SK-N-SH (cell line): Measurements from ENCODE around the gene PLB1. TPM values are rescaled to one million over a fixed set of nuclear protein-coding genes. Genes with fewer than 3 reads are reported as not detected.

Experiments used
- CTCF ChIA-PET: fragments of 300-600, 350-600 bp; formaldehyde crosslinking; extraction: SDS; loops from one replicate; lab custom pipeline; 2021; lab: Yijun Ruan, JAX
- POLR2A ChIA-PET: fragments of 350-600 bp; sonication (Branson Sonifier 250); formaldehyde crosslinking; extraction: SDS; loops from one replicate; lab custom pipeline; 2020; ENCODE audit warnings: antibody characterized with exemption, inconsistent platforms; lab: Yijun Ruan, JAX
- DNase-seq: peaks from one replicate; pipeline ENCODE4 v3.0.0; 2012
- H2AFZ ChIP-seq: fragments of 200-600 bp; sonication (generic); 2 replicates; pipeline ENCODE4 v1.8.1; 2016; ENCODE audit warnings: antibody characterized with exemption, mild to moderate bottlenecking, low read depth
- H3F3A ChIP-seq: fragments of 200-600 bp; sonication (generic); replicated peaks from 2 replicates; pipeline ENCODE3; 2016; ENCODE audit warnings: antibody characterized with exemption, mild to moderate bottlenecking; ENCODE audit not compliant: insufficient read depth
- H3K27ac ChIP-seq, 2 experiments: fragments of 200-500 bp in 1 of 2; fragments of 200-600 bp in 1 of 2; sonication (Bioruptor generic) in 1 of 2; sonication (generic), shearing (Covaris generic) in 1 of 2; 2 replicates each; pipeline versions ENCODE4 v1.5.1 to v1.6.1; 2014 to 2016; ENCODE audit warnings: low read depth in 2 of 2, inconsistent platforms in 1 of 2, low read length in 1 of 2, mild to moderate bottlenecking in 1 of 2, mixed read lengths in 1 of 2
- H3K27me3 ChIP-seq: fragments of 200-600 bp; sonication (generic), shearing (Covaris generic); 2 replicates; pipeline ENCODE4 v1.6.1; 2016; ENCODE audit warnings: mixed run types; ENCODE audit not compliant: insufficient read depth
- H3K36me3 ChIP-seq, 2 experiments: fragments of 200-500 bp in 1 of 2; fragments of 200-600 bp in 1 of 2; sonication (Bioruptor generic) in 1 of 2; sonication (generic) in 1 of 2; replicated peaks in 1 of 2; 2 replicates each; pipeline versions ENCODE3 to v1.5.1; 2014 to 2016; ENCODE audit warnings: low read length in 1 of 2, mild to moderate bottlenecking in 1 of 2; ENCODE audit not compliant: insufficient read depth in 2 of 2, control insufficient read depth in 1 of 2
- H3K4me1 ChIP-seq, 2 experiments: fragments of 200-500 bp in 1 of 2; fragments of 200-600 bp in 1 of 2; sonication (Bioruptor generic) in 1 of 2; sonication (generic), shearing (Covaris generic) in 1 of 2; 2 replicates each; pipeline versions ENCODE4 v1.5.1 to v1.6.1; 2014 to 2016; ENCODE audit warnings: low read depth in 1 of 2, low read length in 1 of 2, mixed run types in 1 of 2; ENCODE audit not compliant: insufficient read depth in 2 of 2, control insufficient read depth in 1 of 2
- H3K4me2 ChIP-seq: fragments of 200-600 bp; sonication (generic), shearing (Covaris generic); 2 replicates; pipeline ENCODE4 v1.6.1; 2017; ENCODE audit warnings: mixed run types
- H3K4me3 ChIP-seq, 2 experiments: fragments of 200-500 bp in 1 of 2; fragments of 200-600 bp in 1 of 2; sonication (Bioruptor generic) in 1 of 2; sonication (generic), shearing (Covaris generic) in 1 of 2; 2 replicates each; pipeline versions ENCODE4 v1.5.1 to v1.8.1; 2014 to 2016; ENCODE audit warnings: low read depth in 2 of 2, inconsistent platforms in 1 of 2, low read length in 1 of 2, mild to moderate bottlenecking in 1 of 2, mixed read lengths in 1 of 2, moderate library complexity in 1 of 2
- H3K79me2 ChIP-seq: fragments of 200-600 bp; sonication (generic); 2 replicates; pipeline ENCODE4 v1.8.1; 2017; ENCODE audit warnings: mild to moderate bottlenecking; ENCODE audit not compliant: insufficient read depth
- H3K9ac ChIP-seq: fragments of 200-600 bp; sonication (generic); 2 replicates; pipeline ENCODE4 v1.6.1; 2017; ENCODE audit warnings: mixed run types
- H3K9me2 ChIP-seq: fragments of 200-600 bp; sonication (generic); 2 replicates; pipeline ENCODE4 v1.6.1; 2017; ENCODE audit warnings: mixed run types
- H3K9me3 ChIP-seq: fragments of 200-600 bp; sonication (generic); 2 replicates; pipeline ENCODE4 v1.6.1; 2017; ENCODE audit warnings: mixed run types, mild to moderate bottlenecking, moderate library complexity
- H4K20me1 ChIP-seq: fragments of 200-600 bp; sonication (generic); 2 replicates; pipeline ENCODE4 v1.6.1; 2017; ENCODE audit warnings: mild to moderate bottlenecking, mixed run types; ENCODE audit not compliant: insufficient read depth
- CTCF ChIP-seq: fragments of 200-600 bp; sonication (generic); IDR thresholded peaks from 2 replicates; pipeline ENCODE4 v1.6.1; 2017; ENCODE audit warnings: antibody characterized with exemption, mild to moderate bottlenecking, moderate library complexity
- ELF1 ChIP-seq: IDR thresholded peaks from 2 replicates; pipeline ENCODE4 v1.4.0; 2012
- FOXM1 ChIP-seq: IDR thresholded peaks from 2 replicates; pipeline ENCODE4 v1.4.0; 2012; ENCODE audit warnings: low read depth, mild to moderate bottlenecking
- GABPA ChIP-seq: IDR thresholded peaks from 2 replicates; pipeline ENCODE4 v1.4.0; 2012; ENCODE audit warnings: low read depth, mild to moderate bottlenecking
- GATA2 ChIP-seq: sonication (generic); formaldehyde crosslinking; IDR thresholded peaks from 2 replicates; pipeline ENCODE4 v1.5.0; 2020; ENCODE audit warnings: mild to moderate bottlenecking, missing genetic modification reagents
- IRF3 ChIP-seq: fragments of 150-350 bp; IDR thresholded peaks from 2 replicates; pipeline ENCODE4 v1.6.1; 2016; ENCODE audit warnings: mild to moderate bottlenecking, low read depth, low read length
- MAX ChIP-seq: IDR thresholded peaks from 2 replicates; pipeline ENCODE4 v1.4.0; 2012; ENCODE audit warnings: low read depth
- MEF2A ChIP-seq: IDR thresholded peaks from 2 replicates; pipeline ENCODE4 v1.4.0; 2012; ENCODE audit warnings: low read depth, borderline replicate concordance
- MXI1 ChIP-seq: IDR thresholded peaks from 2 replicates; pipeline ENCODE4 v1.6.1; 2012; ENCODE audit warnings: mild to moderate bottlenecking, low read depth, low read length, improper control_type of control experiment
- NFIC ChIP-seq: IDR thresholded peaks from 2 replicates; pipeline ENCODE4 v1.4.0; 2012; ENCODE audit warnings: borderline replicate concordance
- POLR2AphosphoS5 ChIP-seq: IDR thresholded peaks from 2 replicates; pipeline ENCODE4 v1.6.1; 2012; ENCODE audit warnings: low read depth, low read length
- RAD21 ChIP-seq: IDR thresholded peaks from 2 replicates; pipeline ENCODE4 v1.6.1; 2012; ENCODE audit warnings: mild to moderate bottlenecking, low read length
- REST ChIP-seq: IDR thresholded peaks from 2 replicates; pipeline ENCODE4 v1.6.1; 2012; ENCODE audit warnings: mild to moderate bottlenecking, low read depth, low read length, moderate library complexity
- TAF1 ChIP-seq: IDR thresholded peaks from 2 replicates; pipeline ENCODE4 v1.6.1; 2012; ENCODE audit warnings: low read depth, mild to moderate bottlenecking, low read length, moderate library complexity, borderline replicate concordance
- TCF12 ChIP-seq: IDR thresholded peaks from 2 replicates; pipeline ENCODE4 v1.4.0; 2012
- TEAD4 ChIP-seq: IDR thresholded peaks from 2 replicates; pipeline ENCODE4 v1.4.0; 2012; ENCODE audit warnings: mild to moderate bottlenecking, borderline replicate concordance; ENCODE audit not compliant: insufficient read depth
- USF2 ChIP-seq: fragments of 150-350 bp; IDR thresholded peaks from 2 replicates; pipeline ENCODE4 v1.6.1; 2017; ENCODE audit warnings: antibody characterized with exemption, low read length, low read depth, borderline replicate concordance
- YY1 ChIP-seq: IDR thresholded peaks from 2 replicates; pipeline ENCODE4 v1.4.0; 2012; ENCODE audit warnings: low read depth, mild to moderate bottlenecking
- WGBS: methylation state at CpG from one replicate; pipeline ENCODE4 v1.1.6; 2017; ENCODE audit warnings: low lambda C conversion rate; 5-methylcytosine and 5-hydroxymethylcytosine counted together
- polyA plus RNA-seq, 3 experiments: library from polyadenylated mRNA; depleted of rRNA; stranded (reverse); fragments of >200 nt; gene quantifications; 2 replicates each; pipeline ENCODE4 v1.2.3, GENCODE V29; 2012
- TF ChIP-seq, protein P1 (sequence below): IDR thresholded peaks from 2 replicates; pipeline ENCODE4 v1.4.0; 2012; ENCODE audit warnings: low read depth, borderline replicate concordance

PLB1 gene
- polyA plus RNA-seq, 1 of the 3 experiments (the other 2 are of a cell fraction), result 0.10 TPM

- Histone ChIP-seq H3K9me2 (no peaks in the 10 kb centered on the region), H3K9me3 (peaks cover 10% of the 10 kb centered on the region; the same call in 1 of the 2 replicates), H3K36me3 (no peaks in the 10 kb centered on the region), H3F3A (no peaks in the 10 kb centered on the region), H3K4me3 (no peak overlapping the region), H3K9ac (no peak overlapping the region), H3K27ac (no peak overlapping the region), H4K20me1 (no peaks in the 10 kb centered on the region), H3K79me2 (no peaks in the 10 kb centered on the region), H3K4me2 (no peak overlapping the region), H2AFZ (no peak overlapping the region), H3K27me3 (peaks cover 6% of the 10 kb centered on the region; the same call in 1 of the 2 replicates), H3K4me1 (no peaks in the 10 kb centered on the region)
- TF ChIP-seq CTCF, result no peak
- no peak for TF ChIP-seq TAF1
- no peak for TF ChIP-seq TCF12
- TF ChIP-seq YY1, result no peak
- TF ChIP-seq MXI1, result no peak
- TF ChIP-seq ELF1, result no peak
- no peak for TF ChIP-seq RAD21
- no peak for TF ChIP-seq TEAD4
- TF ChIP-seq IRF3, result no peak
- no peak for TF ChIP-seq GABPA
- TF ChIP-seq, protein P1, sequence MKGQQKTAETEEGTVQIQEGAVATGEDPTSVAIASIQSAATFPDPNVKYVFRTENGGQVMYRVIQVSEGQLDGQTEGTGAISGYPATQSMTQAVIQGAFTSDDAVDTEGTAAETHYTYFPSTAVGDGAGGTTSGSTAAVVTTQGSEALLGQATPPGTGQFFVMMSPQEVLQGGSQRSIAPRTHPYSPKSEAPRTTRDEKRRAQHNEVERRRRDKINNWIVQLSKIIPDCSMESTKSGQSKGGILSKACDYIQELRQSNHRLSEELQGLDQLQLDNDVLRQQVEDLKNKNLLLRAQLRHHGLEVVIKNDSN, result no peak
- no peak for TF ChIP-seq POLR2AphosphoS5
- TF ChIP-seq NFIC, result no peak
- TF ChIP-seq REST, result no peak
- TF ChIP-seq USF2, result no peak
- no peak for TF ChIP-seq MAX
- no peak for TF ChIP-seq MEF2A
- no peak for TF ChIP-seq FOXM1
- TF ChIP-seq GATA2 (CRISPR knock-in tag), result no peak
- ChIA-PET POLR2A (no interaction called here), CTCF (no interaction called here)
- no peak for DNase-seq
- 66% methylated on average over 4 of the region's 4 CpGs for WGBS
Observed at GRCh38 chr2:28463893-28464292, 32.0 kb upstream of the PLB1 start.
